ENCODE data around the gene UMAD1. TPM values are rescaled to one million over a fixed set of nuclear protein-coding genes. Genes with fewer than 3 reads are reported as not detected.

UMAD1 gene
- 9.5 and 10.6 TPM in 2 replicates for total RNA-seq

DNA sequence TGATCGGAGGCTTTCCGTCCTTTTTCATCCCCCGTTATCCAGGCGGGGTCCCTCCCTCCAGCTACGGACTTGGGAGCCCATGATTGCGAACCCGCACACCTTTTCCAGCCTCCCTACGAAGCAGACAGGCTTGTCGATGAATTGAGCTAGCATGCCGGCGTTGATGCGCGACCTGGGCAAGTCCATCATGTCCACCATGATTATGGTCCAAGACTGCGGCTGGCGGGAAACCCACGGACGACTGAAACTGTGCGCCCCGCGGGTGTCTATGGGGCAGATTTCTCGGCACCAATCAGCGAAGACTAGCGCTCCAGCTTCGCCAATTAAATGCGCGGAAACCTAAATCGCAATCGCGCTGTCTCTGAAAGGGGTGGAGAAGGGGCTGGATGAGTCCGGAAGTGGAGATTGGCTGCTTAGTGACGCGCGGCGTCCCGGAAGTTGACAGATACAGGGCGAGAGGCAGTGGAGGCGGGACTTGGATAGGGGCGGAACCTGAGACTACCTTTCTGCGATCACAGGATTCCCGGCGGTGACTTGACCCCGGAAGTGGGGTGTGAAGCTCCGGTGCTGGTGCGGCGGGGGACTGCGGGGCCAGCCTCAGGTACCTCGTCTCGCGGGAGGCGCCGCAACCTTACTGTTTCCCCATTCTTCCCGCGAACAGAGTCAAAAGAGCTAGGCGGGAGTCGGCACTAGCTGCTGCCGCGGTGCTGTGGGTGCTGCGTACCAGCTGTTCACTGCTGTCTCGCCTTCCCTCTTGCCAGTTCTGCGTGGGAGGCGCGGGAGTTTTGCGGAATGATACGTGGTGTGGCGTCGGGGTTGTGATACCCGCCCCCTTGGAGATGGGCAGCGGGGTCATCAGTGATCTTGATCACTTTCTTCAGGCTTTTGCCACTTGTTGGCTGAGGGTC, at the start of gene UMAD1:
Gene UMAD1, plus strand, starts transcription at position 532 of the 908 bp plus-strand sequence. CDS start 32,620 bp downstream, outside the sequence.

DNA sequence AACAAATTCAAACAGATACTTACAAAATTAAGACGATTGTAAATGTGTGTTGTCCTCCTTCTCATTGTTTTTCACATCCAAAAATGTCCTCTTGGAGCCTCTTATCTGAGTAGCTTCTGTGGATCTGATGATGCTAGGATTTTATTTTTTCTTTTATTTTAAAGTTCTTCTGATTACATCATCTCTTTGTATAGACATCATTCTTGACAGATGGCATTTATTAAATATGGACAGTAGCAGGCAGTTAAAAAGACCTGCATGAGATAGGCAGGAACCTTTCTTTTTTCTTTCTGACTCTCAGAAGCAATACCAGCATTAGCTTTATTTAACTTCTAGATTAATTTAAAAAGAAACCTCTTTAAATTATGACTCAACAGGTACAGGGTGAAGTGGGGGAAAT, 77.9 kb downstream of the UMAD1 start, which contains the start of gene RPA3:
Gene RPA3, minus strand, starts transcription at position 116 of the 400 bp plus-strand sequence. CDS start 78,189 bp downstream, outside the sequence.

Other genes starting within 250 kb of the UMAD1 start
- 0.14 TPM in 1 of 2 replicates, not detected in the other for gene COL28A1, start 104.9 kb upstream of the UMAD1 start, total RNA-seq
- 22.8 and 25.0 TPM in 2 replicates for gene MIOS, start 73.9 kb upstream of the UMAD1 start, total RNA-seq
- 16.4 and 21.9 TPM in 2 replicates for gene RPA3, start 77.9 kb downstream of the UMAD1 start, total RNA-seq